GM12892 (cell line): ENCODE measurements around the gene USP3.
"Not testable (repeated sequence)": the region's sequence is repeated elsewhere in the genome, so short reads cannot be mapped to it uniquely, and the experiment has no call there.

Source experiments
- POLR2A ChIP-seq: IDR thresholded peaks from 2 replicates; pipeline ENCODE4 v1.6.1; 2011; ENCODE audit warnings: low read depth, low read length, control low read depth
- POLR2AphosphoS5 ChIP-seq: IDR thresholded peaks from 2 replicates; pipeline ENCODE4 v1.6.1; 2011; ENCODE audit warnings: low read depth, low read length, control low read depth
- TAF1 ChIP-seq: IDR thresholded peaks from 2 replicates; pipeline ENCODE4 v1.6.1; 2011; ENCODE audit warnings: low read depth, mild to moderate bottlenecking, control low read depth, low read length, borderline replicate concordance

GRCh38 chr15:63617627-63618026 lies 113.2 kb downstream of the USP3 start:
- not testable (repeated sequence) for TF ChIP-seq POLR2A, TAF1, POLR2AphosphoS5
